H1 (cell line): ENCODE data around the gene ZNF334. TPM values are rescaled to one million over a fixed set of nuclear protein-coding genes. Genes with fewer than 3 reads are reported as not detected.

Source experiments
- CTCF ChIA-PET: fragments of 300-600 bp; sonication (Branson Sonifier 250); formaldehyde crosslinking; loops from one replicate; lab custom pipeline; 2021; ENCODE audit not compliant: partially characterized antibody; lab: Charles Lee
- POLR2A ChIA-PET: fragments of 300-600 bp; sonication (Branson Sonifier 250); formaldehyde crosslinking; loops from one replicate; lab custom pipeline; 2021; ENCODE audit warnings: inconsistent platforms; ENCODE audit not compliant: partially characterized antibody; lab: Charles Lee
- DNase-seq, 2 experiments: peaks; one replicate each; pipeline versions ENCODE4 v3.0.0 to v3.0.0-alpha.2; 2010 to 2022; ENCODE audit warnings: low spot score in 2 of 2, low read depth in 1 of 2, mixed read lengths in 1 of 2
- FAIRE-seq: peaks from 2 replicates; lab custom pipeline; 2011; peaks lifted over from hg19 to GRCh38; lab: Jason Lieb, UNC
- H2AFZ ChIP-seq: 2 replicates; pipeline ENCODE4 v1.8.1; 2012; ENCODE audit warnings: low read length, inconsistent platforms
- H2AK5ac ChIP-seq: 2 replicates; pipeline ENCODE4 v1.6.1; 2013; ENCODE audit warnings: low read depth, low read length
- H2BK120ac ChIP-seq: replicated peaks from 2 replicates; pipeline ENCODE3; 2013; ENCODE audit warnings: low read depth, low read length, inconsistent platforms
- H2BK12ac ChIP-seq: 2 replicates; pipeline ENCODE4 v1.6.1; 2013; ENCODE audit warnings: low read depth, low read length
- H2BK15ac ChIP-seq: 2 replicates; pipeline ENCODE4 v1.6.1; 2013; ENCODE audit warnings: low read length
- H2BK20ac ChIP-seq: 2 replicates; pipeline ENCODE4 v1.6.1; 2013; ENCODE audit warnings: low read length
- H2BK5ac ChIP-seq: 2 replicates; pipeline ENCODE4 v1.6.1; 2013; ENCODE audit warnings: low read depth, low read length
- H3K14ac ChIP-seq: 2 replicates; pipeline ENCODE4 v1.6.1; 2013; ENCODE audit warnings: inconsistent platforms; ENCODE audit not compliant: insufficient read length
- H3K18ac ChIP-seq: 2 replicates; pipeline ENCODE4 v1.6.1; 2013; ENCODE audit warnings: low read length; ENCODE audit errors: extremely low read depth
- H3K23ac ChIP-seq: 2 replicates; pipeline ENCODE4 v1.6.1; 2013; ENCODE audit warnings: inconsistent platforms; ENCODE audit not compliant: insufficient read length
- H3K23me2 ChIP-seq: 2 replicates; pipeline ENCODE4 v1.6.1; 2013; ENCODE audit warnings: low read depth, low read length
- H3K27ac ChIP-seq: 2 replicates; pipeline ENCODE4 v1.6.1; 2011; ENCODE audit warnings: low read depth, low read length, inconsistent platforms
- H3K27me3 ChIP-seq, 4 experiments: replicated peaks in 1 of 4; 1 replicate in 1 of 4; 2 replicates in 3 of 4; pipeline versions ENCODE4 v1.6.1 to v1.8.1; 2011 to 2013; ENCODE audit warnings: low read length in 3 of 4, mild to moderate bottlenecking in 3 of 4, inconsistent platforms in 2 of 4, mixed read lengths in 2 of 4, moderate library complexity in 1 of 4; ENCODE audit not compliant: control insufficient read depth in 3 of 4, insufficient read depth in 3 of 4; ENCODE audit errors: extremely low read depth in 1 of 4
- H3K36me3 ChIP-seq, 4 experiments: 2 replicates each; pipeline versions ENCODE4 v1.6.1 to v1.8.1; 2011 to 2013; ENCODE audit warnings: mild to moderate bottlenecking in 4 of 4, low read length in 3 of 4, moderate library complexity in 2 of 4, control low read depth in 1 of 4, inconsistent platforms in 1 of 4; ENCODE audit not compliant: insufficient read depth in 4 of 4, control insufficient read depth in 2 of 4
- H3K4ac ChIP-seq: replicated peaks from 2 replicates; pipeline ENCODE3; 2013; ENCODE audit warnings: low read length, low read depth, mixed read lengths, inconsistent platforms; ENCODE audit not compliant: insufficient read length
- H3K4me1 ChIP-seq, 4 experiments: replicated peaks in 1 of 4; 1 replicate in 1 of 4; 2 replicates in 3 of 4; pipeline versions ENCODE4 v1.6.1 to v1.8.1; 2011 to 2013; ENCODE audit warnings: low read length in 3 of 4, inconsistent platforms in 2 of 4, mixed read lengths in 1 of 4; ENCODE audit not compliant: insufficient read depth in 4 of 4, control insufficient read depth in 3 of 4
- H3K4me2 ChIP-seq, 2 experiments: 2 replicates each; pipeline versions ENCODE4 v1.6.1 to v1.8.1; 2011 to 2013; ENCODE audit warnings: low read depth in 2 of 2, low read length in 2 of 2, control low read depth in 1 of 2, inconsistent platforms in 1 of 2, mild to moderate bottlenecking in 1 of 2; ENCODE audit not compliant: insufficient read depth in 1 of 2
- H3K4me3 ChIP-seq, 4 experiments: fragments of 200-600, 300-600 bp in 1 of 4; sonication (generic), shearing (Covaris generic), sonication (Bioruptor Twin) in 1 of 4; 2 replicates each; pipeline versions ENCODE4 v1.5.1 to v1.8.1; 2011 to 2016; ENCODE audit warnings: low read length in 4 of 4, low read depth in 3 of 4, control low read depth in 2 of 4, inconsistent platforms in 2 of 4, mild to moderate bottlenecking in 2 of 4, mixed read lengths in 1 of 4, moderate library complexity in 1 of 4; ENCODE audit not compliant: insufficient read depth in 2 of 4; ENCODE audit errors: extremely low read depth in 1 of 4
- H3K56ac ChIP-seq: replicated peaks from 2 replicates; pipeline ENCODE3; 2013; ENCODE audit warnings: low read depth, mild to moderate bottlenecking, mixed read lengths, low read length, inconsistent platforms; ENCODE audit not compliant: insufficient read length
- H3K79me1 ChIP-seq: 2 replicates; pipeline ENCODE4 v1.6.1; 2013; ENCODE audit warnings: low read depth, low read length, control low read depth
- H3K79me2 ChIP-seq, 2 experiments: 2 replicates each; pipeline versions ENCODE4 v1.6.1 to v1.8.1; 2012 to 2013; ENCODE audit warnings: low read length in 2 of 2, mild to moderate bottlenecking in 2 of 2, inconsistent platforms in 1 of 2; ENCODE audit not compliant: insufficient read depth in 2 of 2, control insufficient read depth in 1 of 2
- H3K9ac ChIP-seq, 4 experiments: replicated peaks in 1 of 4; 1 replicate in 1 of 4; 2 replicates in 3 of 4; pipeline versions ENCODE4 v1.6.1 to v1.8.1; 2011 to 2013; ENCODE audit warnings: low read depth in 3 of 4, low read length in 3 of 4, control low read depth in 2 of 4, mild to moderate bottlenecking in 2 of 4, moderate library complexity in 2 of 4, inconsistent platforms in 1 of 4; ENCODE audit errors: extremely low read depth in 1 of 4
- H3K9me3 ChIP-seq, 2 experiments: 2 replicates each; pipeline versions ENCODE4 v1.6.1 to v1.8.1; 2012 to 2013; ENCODE audit warnings: mild to moderate bottlenecking in 2 of 2, moderate library complexity in 2 of 2, control low read depth in 1 of 2, inconsistent platforms in 1 of 2, low read depth in 1 of 2, low read length in 1 of 2, mixed read lengths in 1 of 2; ENCODE audit not compliant: insufficient read depth in 2 of 2
- H4K20me1 ChIP-seq, 2 experiments: replicated peaks in 1 of 2; 2 replicates each; pipeline versions ENCODE3 to v1.8.1; 2011 to 2013; ENCODE audit warnings: inconsistent platforms in 2 of 2, low read length in 2 of 2, mild to moderate bottlenecking in 1 of 2; ENCODE audit not compliant: insufficient read depth in 2 of 2, control insufficient read depth in 1 of 2
- H4K5ac ChIP-seq: 2 replicates; pipeline ENCODE4 v1.6.1; 2013; ENCODE audit warnings: low read length, low read depth, mixed read lengths, inconsistent platforms; ENCODE audit not compliant: insufficient read length
- H4K8ac ChIP-seq: 2 replicates; pipeline ENCODE4 v1.8.0; 2013; ENCODE audit warnings: mild to moderate bottlenecking, moderate library complexity, low read length, inconsistent platforms; ENCODE audit not compliant: insufficient read depth; ENCODE audit errors: extremely low read depth
- H4K91ac ChIP-seq: replicated peaks from 2 replicates; pipeline ENCODE3; 2013; ENCODE audit warnings: low read length, mixed read lengths, inconsistent platforms; ENCODE audit not compliant: insufficient read length
- KDM4A ChIP-seq: IDR thresholded peaks from one replicate; pipeline ENCODE4 v1.7.1; 2012; ENCODE audit warnings: low read depth, mild to moderate bottlenecking, moderate library complexity, low read length, inconsistent platforms; ENCODE audit not compliant: severe bottlenecking
- USF2 ChIP-seq: IDR thresholded peaks from 2 replicates; pipeline ENCODE4 v1.6.1; 2011; ENCODE audit warnings: low read length, improper control_type of control experiment
- WGBS, 2 experiments: shearing (Covaris generic) in 1 of 2; methylation state at CpG; one replicate each; pipeline versions ENCODE4 v1.1.6 to v1.1.7; 2013 to 2015; ENCODE audit warnings: low lambda C conversion rate in 2 of 2, mixed read lengths in 2 of 2, inconsistent platforms in 1 of 2, low coverage in 1 of 2, missing lambda C conversion rate in 1 of 2; ENCODE audit not compliant: insufficient replicate concordance in 2 of 2, insufficient coverage in 1 of 2, insufficient read length in 1 of 2; ENCODE audit errors: extremely low coverage in 1 of 2, missing lambda C conversion rate in 1 of 2; 5-methylcytosine and 5-hydroxymethylcytosine counted together
- polyA plus RNA-seq, 7 experiments: library from polyadenylated mRNA; depleted of rRNA in 3 of 7; stranded (reverse) in 5 of 7; unstranded in 2 of 7; fragments of >200 nt in 5 of 7; fragments of 200-250 nt in 2 of 7; gene quantifications; 1 replicate in 5 of 7; 2 replicates in 1 of 7; 4 replicates in 1 of 7; pipeline versions ENCODE4 v1.2.1 to v1.2.3, GENCODE V29; 2011 to 2013; ENCODE audit warnings: missing spikeins in 2 of 7, mixed read lengths in 2 of 7
- total RNA-seq: library from RNA; stranded (reverse); fragmentation: NEBNext Ultra II Directional; extraction: Animal tissue kit (Norgen Biotek cat#: 25700); gene quantifications from 2 replicates; pipeline ENCODE4 v1.2.1, GENCODE V29; 2021

ZNF334 gene
- total and polyA plus RNA-seq, 2 of the 8 experiments (the other 6 are each of a cell fraction or from before 2014, with no cell fraction given) = 8.8 to 17.8 TPM

GRCh38 chr20:46483879-46484278 lies 29.5 kb downstream of the ZNF334 start:
- no peak overlapping the region for H2BK120ac ChIP-seq
- no peak overlapping the region for H2BK20ac ChIP-seq
- H3K9me3 ChIP-seq = no peaks in the 10 kb centered on the region
- no peak for FAIRE-seq
- ChIA-PET CTCF (interaction anchor here (0.6 to 2.5 kb wide), 5 partner anchors 20 to 96 kb away, joined by 3 to 8 read pairs (median 4); no protein-coding TSS in a partner anchor), POLR2A (interaction anchor here (1.8 to 1.9 kb wide), 2 partner anchors 20 to 25 kb away, joined by 3 to 5 read pairs; no protein-coding TSS in a partner anchor)
- H3K18ac ChIP-seq = no peak overlapping the region
- no peaks in the 10 kb centered on the region for H4K20me1 ChIP-seq
- no peaks in the 10 kb centered on the region for H3K27me3 ChIP-seq
- WGBS, 2 experiments = 97% methylated on average over 2 of the region's 2 CpGs; no CpG with 5 or more reads in 1 of the 2 experiments
- no peak overlapping the region for H3K9ac ChIP-seq
- no peaks in the 10 kb centered on the region for H3K79me2 ChIP-seq
- no peak overlapping the region for H3K27ac ChIP-seq
- H4K91ac ChIP-seq = no peak overlapping the region
- no peak overlapping the region for H3K23ac ChIP-seq
- H3K4ac ChIP-seq = no peak overlapping the region
- H3K4me2 ChIP-seq = no peak overlapping the region
- no peaks in the 10 kb centered on the region for H3K23me2 ChIP-seq
- no peaks in the 10 kb centered on the region; a peak in 1 of 8 replicates for H3K36me3 ChIP-seq
- TF ChIP-seq USF2 = no peak
- TF ChIP-seq KDM4A = no peak
- TF ChIP-seq, all 59 proteins: peak for 0
- Histone ChIP-seq H4K5ac (no peak overlapping the region), H2AFZ (no peak overlapping the region), H2BK5ac (no peak overlapping the region), H2AK5ac (no peak overlapping the region), H3K79me1 (no peaks in the 10 kb centered on the region), H3K4me1 (peaks cover 0 to 10% (median 4%) of the 10 kb centered on the region in 4 experiments; a peak in 4 of 7 replicates), H3K4me3 (no peak overlapping the region), H3K14ac (no peak overlapping the region), H2BK12ac (no peak overlapping the region), H4K8ac (no peak overlapping the region), H2BK15ac (no peak overlapping the region), H3K56ac (no peak overlapping the region)
- DNase-seq = no peak
